ENCODE measurements around the gene CYTH2.

GRCh38 chr19:48498595-48499311 lies 29.6 kb downstream of the CYTH2 start:
- TF ChIP-seq, protein P1, sequence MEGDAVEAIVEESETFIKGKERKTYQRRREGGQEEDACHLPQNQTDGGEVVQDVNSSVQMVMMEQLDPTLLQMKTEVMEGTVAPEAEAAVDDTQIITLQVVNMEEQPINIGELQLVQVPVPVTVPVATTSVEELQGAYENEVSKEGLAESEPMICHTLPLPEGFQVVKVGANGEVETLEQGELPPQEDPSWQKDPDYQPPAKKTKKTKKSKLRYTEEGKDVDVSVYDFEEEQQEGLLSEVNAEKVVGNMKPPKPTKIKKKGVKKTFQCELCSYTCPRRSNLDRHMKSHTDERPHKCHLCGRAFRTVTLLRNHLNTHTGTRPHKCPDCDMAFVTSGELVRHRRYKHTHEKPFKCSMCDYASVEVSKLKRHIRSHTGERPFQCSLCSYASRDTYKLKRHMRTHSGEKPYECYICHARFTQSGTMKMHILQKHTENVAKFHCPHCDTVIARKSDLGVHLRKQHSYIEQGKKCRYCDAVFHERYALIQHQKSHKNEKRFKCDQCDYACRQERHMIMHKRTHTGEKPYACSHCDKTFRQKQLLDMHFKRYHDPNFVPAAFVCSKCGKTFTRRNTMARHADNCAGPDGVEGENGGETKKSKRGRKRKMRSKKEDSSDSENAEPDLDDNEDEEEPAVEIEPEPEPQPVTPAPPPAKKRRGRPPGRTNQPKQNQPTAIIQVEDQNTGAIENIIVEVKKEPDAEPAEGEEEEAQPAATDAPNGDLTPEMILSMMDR (IDR thresholded peaks at IDR 0.05; ENCODE audit: low read depth, low read length): no peak
- TF ChIP-seq POLR2A (IDR thresholded peaks at IDR 0.05; ENCODE audit: extremely low read depth, insufficient read length) (no peak), MYC (IDR thresholded peaks at IDR 0.05; ENCODE audit: low read depth, low read length) (no peak)
- TF ChIP-seq, protein P2, sequence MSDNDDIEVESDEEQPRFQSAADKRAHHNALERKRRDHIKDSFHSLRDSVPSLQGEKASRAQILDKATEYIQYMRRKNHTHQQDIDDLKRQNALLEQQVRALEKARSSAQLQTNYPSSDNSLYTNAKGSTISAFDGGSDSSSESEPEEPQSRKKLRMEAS (IDR thresholded peaks at IDR 0.05; ENCODE audit: low read depth, low read length): no peak
